ENCODE measurements around the gene HHEX.

- TF ChIP-seq, protein P1, sequence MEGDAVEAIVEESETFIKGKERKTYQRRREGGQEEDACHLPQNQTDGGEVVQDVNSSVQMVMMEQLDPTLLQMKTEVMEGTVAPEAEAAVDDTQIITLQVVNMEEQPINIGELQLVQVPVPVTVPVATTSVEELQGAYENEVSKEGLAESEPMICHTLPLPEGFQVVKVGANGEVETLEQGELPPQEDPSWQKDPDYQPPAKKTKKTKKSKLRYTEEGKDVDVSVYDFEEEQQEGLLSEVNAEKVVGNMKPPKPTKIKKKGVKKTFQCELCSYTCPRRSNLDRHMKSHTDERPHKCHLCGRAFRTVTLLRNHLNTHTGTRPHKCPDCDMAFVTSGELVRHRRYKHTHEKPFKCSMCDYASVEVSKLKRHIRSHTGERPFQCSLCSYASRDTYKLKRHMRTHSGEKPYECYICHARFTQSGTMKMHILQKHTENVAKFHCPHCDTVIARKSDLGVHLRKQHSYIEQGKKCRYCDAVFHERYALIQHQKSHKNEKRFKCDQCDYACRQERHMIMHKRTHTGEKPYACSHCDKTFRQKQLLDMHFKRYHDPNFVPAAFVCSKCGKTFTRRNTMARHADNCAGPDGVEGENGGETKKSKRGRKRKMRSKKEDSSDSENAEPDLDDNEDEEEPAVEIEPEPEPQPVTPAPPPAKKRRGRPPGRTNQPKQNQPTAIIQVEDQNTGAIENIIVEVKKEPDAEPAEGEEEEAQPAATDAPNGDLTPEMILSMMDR (IDR thresholded peaks at IDR 0.05): no peak
- no peak for TF ChIP-seq EP300 (IDR thresholded peaks at IDR 0.05)
Measured at GRCh38 chr10:92688573-92688926, 1.2 kb upstream of the HHEX start.
